HUDEP-2 (cell line): ENCODE measurements around the gene PCDHAC2.

Experiments
- DNase-seq, 76 experiments: peaks; one replicate each; lab custom pipeline; 2025; ENCODE audit not compliant: unreplicated experiment in 76 of 76; lab: John Stamatoyannopoulos, UW

PCDHAC2 gene

GRCh38 chr5:140988100-140988499 is 21.8 kb downstream of the PCDHAC2 start:
- DNase-seq = no peak

DNA sequence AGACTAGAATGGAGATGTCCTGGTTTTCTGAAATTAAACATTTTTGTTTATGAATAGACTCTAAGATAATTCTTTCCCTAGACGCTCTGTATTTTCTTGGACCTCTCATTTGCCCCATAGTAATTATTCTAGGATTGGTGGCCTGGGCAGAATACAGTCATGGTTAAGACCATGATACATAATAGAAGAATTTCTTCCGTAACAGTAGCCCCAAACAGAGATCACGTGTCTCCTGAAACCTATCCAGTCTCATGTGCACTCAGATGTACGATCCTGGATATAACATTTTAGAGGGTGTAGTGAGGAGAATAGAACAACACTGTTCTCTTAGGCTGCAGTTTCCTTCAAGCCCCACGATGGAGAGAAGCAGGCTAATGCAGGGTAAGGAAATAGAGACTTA is 22.3 kb downstream of the PCDHAC2 start:
- DNase-seq = no peak

DNA sequence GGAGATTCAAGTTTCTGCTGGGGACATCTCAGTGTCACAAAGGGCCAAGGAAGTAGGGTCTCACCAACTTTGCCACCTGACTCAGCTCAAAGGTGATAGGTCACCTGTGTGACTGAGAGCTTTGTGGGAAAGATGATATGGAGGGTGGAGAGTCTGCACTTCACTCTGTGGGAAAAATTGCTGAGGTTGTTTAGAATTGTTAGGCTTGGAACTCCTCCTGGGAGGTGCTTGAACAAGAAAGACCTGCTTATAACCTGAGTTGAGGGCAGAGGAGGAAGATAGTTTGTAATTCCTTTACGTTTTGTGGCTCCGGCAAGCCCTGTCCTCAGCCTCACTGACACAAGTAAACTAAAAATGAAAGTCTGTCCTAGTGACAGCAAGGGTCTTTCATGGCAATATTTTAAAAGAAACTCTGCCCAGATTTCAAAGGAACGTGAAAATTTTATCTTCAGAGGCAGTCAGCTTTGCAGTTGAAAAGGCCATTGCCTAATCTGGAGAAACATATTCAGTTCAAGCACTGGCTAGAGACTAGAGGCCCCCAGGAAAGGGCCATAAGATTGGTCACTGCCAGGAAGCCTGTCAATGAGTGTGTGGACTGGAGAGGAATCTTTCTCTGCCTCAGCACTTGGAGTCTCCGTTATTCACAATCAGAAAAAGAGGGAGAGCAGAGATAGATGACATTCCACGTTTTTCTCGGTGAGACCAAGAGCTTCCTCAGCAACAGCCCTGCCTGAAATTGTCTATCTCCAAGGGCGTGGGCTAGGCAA is 23.2 kb downstream of the PCDHAC2 start:
- no peak for DNase-seq

GRCh38 chr5:140992828-140993227 is 26.6 kb downstream of the PCDHAC2 start:
- no peak for DNase-seq

GRCh38 chr5:140996060-140996459 is 29.8 kb downstream of the PCDHAC2 start:
- no peak for DNase-seq

DNA sequence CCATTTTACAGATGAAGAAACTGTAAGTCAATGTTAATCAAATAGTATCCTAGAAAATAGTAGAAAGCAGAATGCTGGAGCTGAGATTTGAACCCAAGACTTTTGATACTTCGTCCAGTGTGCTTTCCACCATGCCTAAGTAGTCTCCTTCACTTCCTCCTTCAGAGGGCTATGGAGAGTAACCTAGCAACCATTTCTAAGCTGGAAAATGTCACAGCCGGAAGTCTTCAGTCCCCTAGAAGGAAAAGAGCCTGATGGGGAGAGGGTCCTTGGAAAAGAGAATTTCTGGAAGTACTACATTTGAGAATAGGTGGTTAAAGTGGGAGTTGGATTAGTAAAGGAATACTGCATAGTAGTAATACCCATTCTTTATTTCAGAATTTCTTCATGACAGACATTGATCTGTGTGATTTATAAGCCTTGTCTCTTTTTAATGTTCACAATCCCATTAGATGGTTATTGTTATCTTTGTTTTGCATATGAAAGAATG is 32.7 kb downstream of the PCDHAC2 start:
- no peak for DNase-seq

GRCh38 chr5:141001446-141001843 is 35.2 kb downstream of the PCDHAC2 start:
- no peak for DNase-seq

DNA sequence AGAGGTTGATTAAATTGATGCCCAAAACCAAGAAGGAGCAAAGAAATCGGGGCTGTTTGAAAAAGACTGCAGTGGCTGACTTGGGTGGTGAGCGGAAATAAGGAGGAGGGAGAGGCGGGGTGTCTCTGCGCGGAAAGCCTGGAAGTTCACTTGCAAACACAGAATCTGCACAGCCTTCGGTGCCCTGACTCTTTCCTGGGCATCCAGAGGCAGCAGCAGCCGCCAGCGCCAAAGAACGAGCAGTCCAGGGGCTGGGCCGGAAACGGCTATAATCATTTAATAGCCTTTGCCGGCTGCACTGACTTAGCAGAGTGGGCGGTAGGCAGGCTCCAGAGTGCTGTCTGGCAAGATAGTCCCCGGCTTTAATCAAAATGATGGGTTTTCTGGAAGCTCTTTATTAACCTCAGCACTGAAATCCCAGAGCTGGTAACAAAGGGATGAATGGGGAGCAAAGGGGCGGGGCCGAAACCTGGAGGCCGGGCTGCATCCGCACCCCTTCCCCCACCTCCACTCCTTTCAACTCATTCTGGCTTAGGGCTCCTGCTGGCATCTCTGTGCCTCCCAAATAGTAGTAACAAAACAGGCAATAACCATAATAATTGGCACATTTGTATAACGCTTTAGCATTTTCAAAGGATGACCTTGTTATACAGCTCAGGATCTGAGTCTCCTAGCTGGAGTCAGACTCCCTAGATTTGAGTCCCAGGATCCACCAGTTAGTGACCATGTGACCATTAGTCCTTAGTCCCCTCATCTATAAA is 35.7 kb downstream of the PCDHAC2 start:
- DNase-seq = no peak

DNA sequence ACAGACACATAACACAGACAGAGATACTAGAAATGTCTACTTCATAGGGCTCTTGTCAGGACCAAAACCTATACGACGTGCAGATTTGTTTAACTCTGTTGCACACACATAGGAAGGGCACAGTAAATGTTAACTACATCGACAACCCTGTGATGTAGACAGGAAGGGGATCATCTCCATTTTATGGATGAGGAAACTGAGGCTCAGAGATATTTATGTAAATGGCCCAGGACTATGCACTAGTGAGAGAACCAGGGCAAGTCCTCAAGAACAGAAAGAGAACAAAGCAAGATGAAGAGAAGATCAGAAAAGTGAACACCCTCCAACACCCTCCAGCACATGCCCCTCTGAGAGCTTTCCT is 36.3 kb downstream of the PCDHAC2 start:
- DNase-seq = no peak

DNA sequence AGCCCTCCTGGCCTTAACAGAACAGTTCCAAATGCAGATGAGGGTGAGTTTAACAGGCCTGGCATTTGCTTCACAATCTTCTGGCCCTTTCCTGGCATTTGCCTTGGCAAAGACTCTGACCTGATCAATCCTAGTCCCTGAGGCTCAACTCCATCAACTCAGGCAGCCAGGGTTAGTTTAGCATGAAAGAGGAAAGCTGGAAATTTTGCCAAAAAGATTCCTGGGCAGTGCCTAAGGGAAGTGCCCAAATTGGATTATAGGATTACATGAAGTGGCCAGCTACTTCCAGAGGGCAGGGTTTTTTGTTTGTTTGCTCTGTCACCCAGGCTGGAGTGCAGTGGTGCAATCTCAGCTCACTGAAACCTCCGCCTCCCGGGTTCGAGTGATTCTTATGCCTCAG is 36.8 kb downstream of the PCDHAC2 start:
- no peak for DNase-seq

DNA sequence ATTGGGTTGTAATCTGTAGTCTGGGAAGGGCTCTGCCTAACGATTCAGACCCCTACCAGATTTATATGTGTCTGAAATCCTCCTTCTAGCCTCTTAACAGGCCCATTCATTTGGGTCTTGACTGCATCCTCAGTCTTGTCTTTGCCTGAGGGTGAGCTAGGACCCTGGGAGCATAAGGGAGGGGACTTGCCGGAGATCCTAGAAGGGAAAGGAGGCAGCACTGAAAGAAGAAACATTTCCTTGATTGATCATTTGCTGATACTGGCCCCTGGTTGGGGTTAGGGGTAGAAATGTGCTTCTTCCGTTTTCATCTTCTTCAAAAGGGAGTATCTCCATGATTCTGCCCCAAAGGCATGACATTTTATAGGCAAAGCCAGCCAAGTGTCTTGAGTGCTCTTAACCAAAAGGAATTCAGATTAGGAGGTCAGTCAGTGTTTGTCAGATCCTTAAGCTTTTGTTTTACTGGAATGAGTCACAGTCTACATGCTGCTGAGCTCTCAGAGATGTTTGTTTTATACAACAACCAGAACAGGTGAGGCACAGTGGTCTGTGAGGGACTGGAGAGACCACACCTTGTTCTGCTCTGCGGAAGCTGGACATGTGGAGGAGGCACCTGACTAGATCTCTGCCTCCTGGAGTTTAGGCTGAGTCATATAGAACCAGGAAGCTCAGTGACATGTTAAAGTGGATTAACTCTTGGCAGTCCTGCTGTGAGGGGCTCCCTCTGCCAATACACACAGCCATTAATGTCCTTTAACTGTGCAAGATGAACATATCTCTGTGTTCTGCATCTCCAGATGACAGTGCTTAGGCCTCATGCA is 37.7 kb downstream of the PCDHAC2 start:
- no peak for DNase-seq

DNA sequence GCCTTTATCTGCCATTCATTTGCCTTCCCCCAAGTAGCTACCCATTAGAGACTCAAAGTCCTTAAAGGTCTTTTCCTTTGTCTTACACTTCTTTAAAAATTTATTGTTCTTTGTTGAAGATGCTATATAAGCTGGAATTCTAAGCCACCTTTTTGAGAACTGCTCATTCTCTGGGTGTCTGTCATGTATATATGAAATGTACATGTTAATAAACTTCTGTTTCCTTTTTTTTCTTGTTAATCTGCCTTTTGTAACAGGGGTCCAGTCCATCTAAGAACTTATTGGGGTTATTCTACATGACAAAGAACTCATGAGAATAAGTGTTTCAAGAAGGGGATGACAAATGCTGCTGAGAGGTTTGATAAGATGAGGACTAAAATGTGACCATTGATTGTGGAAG is 41.5 kb downstream of the PCDHAC2 start:
- DNase-seq = no peak

GRCh38 chr5:141010047-141010793 is 43.9 kb downstream of the PCDHAC2 start:
- DNase-seq = no peak

DNA sequence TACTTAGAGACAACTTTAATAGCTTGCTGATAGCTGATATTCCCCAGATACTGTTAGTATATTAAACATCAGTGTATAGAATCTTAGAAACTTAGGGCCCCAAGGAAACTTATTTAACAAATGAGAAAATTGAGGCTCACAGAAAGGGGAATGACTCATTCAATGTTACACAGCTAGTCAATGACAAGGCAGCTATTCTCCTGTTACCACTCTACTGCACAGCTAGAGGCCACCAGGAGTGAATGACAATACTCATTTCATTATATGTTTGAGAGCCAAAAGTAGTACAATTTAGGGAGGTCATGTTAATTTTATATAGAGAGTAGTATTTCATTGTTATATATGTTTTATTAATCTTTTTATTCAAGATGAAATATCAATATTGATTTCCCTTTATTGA is 51.7 kb downstream of the PCDHAC2 start:
- DNase-seq = no peak
